PFSK-1 (cell line): ENCODE data around the gene NECAB3.

Experiments
- FOXP2 ChIP-seq: optimal IDR thresholded peaks from 2 replicates; pipeline ENCODE3; 2011; ENCODE audit warnings: borderline replicate concordance, control low read depth, inconsistent platforms; ENCODE audit not compliant: insufficient read depth; ENCODE audit errors: extremely low read length, extremely low read depth
- POLR2AphosphoS5 ChIP-seq: IDR thresholded peaks from 2 replicates; pipeline ENCODE4 v1.6.1; 2012; ENCODE audit warnings: low read depth, mild to moderate bottlenecking, control low read depth, low read length, moderate library complexity
- REST ChIP-seq, 2 experiments: IDR thresholded peaks; 2 replicates each; pipeline versions ENCODE4 v1.6.1 to v1.8.0; 2011 to 2012; ENCODE audit warnings: low read depth in 2 of 2, low read length in 2 of 2, control low read depth in 1 of 2, inconsistent platforms in 1 of 2, mild to moderate bottlenecking in 1 of 2, moderate library complexity in 1 of 2; ENCODE audit not compliant: insufficient read depth in 1 of 2
- SIN3A ChIP-seq: IDR thresholded peaks from 2 replicates; pipeline ENCODE4 v1.6.1; 2012; ENCODE audit warnings: mild to moderate bottlenecking, low read length, moderate library complexity, borderline replicate concordance; ENCODE audit not compliant: insufficient read depth
- TAF1 ChIP-seq: IDR thresholded peaks from 2 replicates; pipeline ENCODE4 v1.6.1; 2012; ENCODE audit warnings: low read length, control low read depth, borderline replicate concordance; ENCODE audit not compliant: insufficient read depth

NECAB3 gene

GRCh38 chr20:33627577-33628216 is 46.5 kb downstream of the NECAB3 start:
- no peak for TF ChIP-seq TAF1
- no peak for TF ChIP-seq FOXP2

GRCh38 chr20:33626190-33626589 is 48.0 kb downstream of the NECAB3 start:
- no peak for TF ChIP-seq SIN3A
- TF ChIP-seq FOXP2, result no peak
- TF ChIP-seq REST (IDR thresholded peaks at IDR 0.05; ENCODE audit: insufficient read depth in 1 of 2, low read depth in 2 of 2, low read length in 2 of 2), result no peak
- TF ChIP-seq POLR2AphosphoS5, result no peak
- no peak for TF ChIP-seq TAF1

- no peak for TF ChIP-seq TAF1
- TF ChIP-seq FOXP2, result no peak
- no peak for TF ChIP-seq REST (IDR thresholded peaks at IDR 0.05; ENCODE audit: insufficient read depth in 1 of 2, low read depth in 2 of 2, low read length in 2 of 2)
- TF ChIP-seq POLR2AphosphoS5, result no peak
These were observed 49.8 kb downstream of the NECAB3 start for GRCh38 chr20:33624399-33624798.

- TF ChIP-seq SIN3A, result no peak
- no peak for TF ChIP-seq FOXP2
- TF ChIP-seq POLR2AphosphoS5, result no peak
These were observed 51.4 kb downstream of the NECAB3 start for GRCh38 chr20:33622705-33623365.

GRCh38 chr20:33621717-33622400 is 52.4 kb downstream of the NECAB3 start:
- no peak for TF ChIP-seq REST (IDR thresholded peaks at IDR 0.05; ENCODE audit: insufficient read depth in 1 of 2, low read depth in 2 of 2, low read length in 2 of 2)
- TF ChIP-seq TAF1, result no peak
- TF ChIP-seq SIN3A, result no peak
- TF ChIP-seq FOXP2, result no peak
- no peak for TF ChIP-seq POLR2AphosphoS5

GRCh38 chr20:33612001-33612400 is 62.2 kb downstream of the NECAB3 start:
- TF ChIP-seq TAF1 (no peak), POLR2AphosphoS5 (no peak), FOXP2 (no peak), SIN3A (no peak), REST (IDR thresholded peaks at IDR 0.05; ENCODE audit: insufficient read depth in 1 of 2, low read depth in 2 of 2, low read length in 2 of 2) (no peak)
